Lower leg skin (tissue), 3 donors: ENCODE data around the gene CABS1.

ENCODE experiments used
- CTCF ChIP-seq, 3 donors: fragments of 450-650 bp; IDR thresholded peaks; one replicate each; pipeline ENCODE4 v1.5.1; 2016; ENCODE audit warnings: antibody characterized with exemption in 3 of 3, mild to moderate bottlenecking in 3 of 3, moderate library complexity in 2 of 3
- POLR2A ChIP-seq, 2 donors: fragments of 450-650 bp; IDR thresholded peaks; one replicate each; pipeline ENCODE4 v1.6.1; 2016 to 2017; ENCODE audit warnings: antibody characterized with exemption in 2 of 2, mild to moderate bottlenecking in 1 of 2, moderate library complexity in 1 of 2

- TF ChIP-seq CTCF (IDR thresholded peaks at IDR 0.05) = no peak
- no peak for TF ChIP-seq POLR2A (IDR thresholded peaks at IDR 0.05)
These were observed 3.2 kb downstream of the CABS1 start for GRCh38 chr4:70337886-70338420.
